ENCODE data around the gene DENR. TPM values are rescaled to one million over a fixed set of nuclear protein-coding genes. Genes with fewer than 3 reads are reported as not detected.

Gene DENR
- total RNA-seq, 2 donors from 2014 or later, result 25.4 to 26.4 TPM

DNA sequence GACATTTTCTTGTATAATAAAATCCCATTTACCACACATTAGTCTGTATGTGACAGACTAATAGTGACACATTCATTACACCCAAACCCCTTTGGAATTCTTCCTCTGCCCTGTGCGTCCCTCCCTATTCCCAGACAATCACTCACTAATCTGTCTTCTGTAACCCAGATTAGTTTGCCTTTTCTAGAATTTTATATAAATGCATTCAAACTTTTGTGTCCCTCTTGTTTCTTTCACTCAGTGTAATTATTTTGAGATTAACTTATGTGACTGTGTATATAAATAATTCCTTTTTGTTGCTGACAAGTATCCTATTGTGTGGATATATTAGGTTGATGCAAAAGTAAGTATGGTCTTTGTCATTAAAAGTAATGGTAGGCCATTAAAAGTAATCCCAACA, 55.0 kb downstream of the DENR start:
- TF ChIP-seq POLR2A (IDR thresholded peaks at IDR 0.05), result no peak
- no peak for TF ChIP-seq CTCF (IDR thresholded peaks at IDR 0.05)
- no peak for ATAC-seq
- Histone ChIP-seq H3K4me3 (no peak overlapping the region), H3K9me3 (no peaks in the 10 kb centered on the region), H3K27me3 (no peaks in the 10 kb centered on the region), H3K4me1 (peaks cover 15% of the 10 kb centered on the region), H3K36me3 (replicated peaks in 1 of 2; ENCODE audit: insufficient read depth in 1 of 2, low read depth in 2 of 2) (no peaks in the 10 kb centered on the region), H3K27ac (no peak overlapping the region)
- intact Hi-C loops (cut with DNase I), result no loop called here
- WGBS, 2 donors, result 63 to 65% methylated on average over 1 of the region's 1 CpG
- DNase-seq, result no peak

DNA sequence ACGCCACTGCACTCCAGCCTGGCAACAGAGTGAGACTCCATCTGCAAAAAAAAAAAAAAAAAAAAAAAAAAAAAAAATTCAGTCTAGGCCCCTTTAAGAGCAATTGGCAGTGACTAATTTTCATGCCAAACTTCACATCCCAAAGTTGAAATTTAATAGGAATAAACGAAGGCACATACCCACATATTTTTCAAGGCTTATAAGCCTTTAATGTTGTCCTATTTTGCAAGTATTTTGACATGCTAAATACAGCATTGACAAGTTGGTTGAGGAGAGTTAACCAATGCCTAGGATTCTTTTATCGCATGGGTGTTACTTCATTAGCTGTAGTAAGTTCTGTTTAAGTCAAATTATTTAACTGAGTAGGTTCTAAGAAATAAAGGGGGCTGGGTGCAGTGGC, 59.2 kb downstream of the DENR start:
- Histone ChIP-seq H3K4me1 (no peaks in the 10 kb centered on the region), H3K36me3 (replicated peaks in 1 of 2; ENCODE audit: insufficient read depth in 1 of 2, low read depth in 2 of 2) (no peaks in the 10 kb centered on the region), H3K27ac (peak overlapping the region in 1 of 4 donors; percentile 22), H3K4me3 (no peak overlapping the region), H3K9me3 (no peaks in the 10 kb centered on the region), H3K27me3 (no peaks in the 10 kb centered on the region)
- peak; percentile 18 for ATAC-seq
- no peak for DNase-seq
- TF ChIP-seq CTCF (IDR thresholded peaks at IDR 0.05) (no peak), POLR2A (IDR thresholded peaks at IDR 0.05) (no peak)
- WGBS, 2 donors, result 36 to 38% methylated on average over 3 of the region's 3 CpGs
- intact Hi-C loops (cut with DNase I), result no loop called here

DNA sequence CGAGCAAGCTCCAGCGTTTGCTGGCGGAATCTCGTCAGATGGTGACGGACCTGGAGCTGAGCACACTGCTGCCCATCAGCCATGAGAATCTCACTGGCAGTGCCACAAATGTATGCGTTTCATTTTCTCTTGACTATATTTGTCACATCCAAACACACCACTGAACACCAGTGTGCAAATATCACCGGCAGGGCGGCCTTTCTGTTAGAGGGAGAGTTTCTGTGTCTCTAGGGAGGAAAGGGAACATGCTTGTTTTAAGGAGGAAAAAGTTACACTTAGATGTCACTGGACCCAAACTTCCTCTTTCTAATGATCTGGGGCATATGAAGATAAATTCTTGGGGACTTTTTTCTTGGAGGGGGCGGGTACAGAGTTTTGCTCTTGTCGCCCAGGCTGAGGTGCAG, 60.7 kb downstream of the DENR start:
- 69 to 74% methylated on average over 10 of the region's 10 CpGs for WGBS, 2 donors
- ATAC-seq, result no peak
- Histone ChIP-seq H3K27ac (no peak overlapping the region), H3K4me1 (no peaks in the 10 kb centered on the region), H3K9me3 (no peaks in the 10 kb centered on the region), H3K36me3 (replicated peaks in 1 of 2; ENCODE audit: insufficient read depth in 1 of 2, low read depth in 2 of 2) (no peaks in the 10 kb centered on the region), H3K4me3 (no peak overlapping the region), H3K27me3 (no peaks in the 10 kb centered on the region)
- intact Hi-C loops (cut with DNase I), result no loop called here
- TF ChIP-seq CTCF (IDR thresholded peaks at IDR 0.05) (no peak), POLR2A (IDR thresholded peaks at IDR 0.05) (no peak)
- no peak for DNase-seq

DNA sequence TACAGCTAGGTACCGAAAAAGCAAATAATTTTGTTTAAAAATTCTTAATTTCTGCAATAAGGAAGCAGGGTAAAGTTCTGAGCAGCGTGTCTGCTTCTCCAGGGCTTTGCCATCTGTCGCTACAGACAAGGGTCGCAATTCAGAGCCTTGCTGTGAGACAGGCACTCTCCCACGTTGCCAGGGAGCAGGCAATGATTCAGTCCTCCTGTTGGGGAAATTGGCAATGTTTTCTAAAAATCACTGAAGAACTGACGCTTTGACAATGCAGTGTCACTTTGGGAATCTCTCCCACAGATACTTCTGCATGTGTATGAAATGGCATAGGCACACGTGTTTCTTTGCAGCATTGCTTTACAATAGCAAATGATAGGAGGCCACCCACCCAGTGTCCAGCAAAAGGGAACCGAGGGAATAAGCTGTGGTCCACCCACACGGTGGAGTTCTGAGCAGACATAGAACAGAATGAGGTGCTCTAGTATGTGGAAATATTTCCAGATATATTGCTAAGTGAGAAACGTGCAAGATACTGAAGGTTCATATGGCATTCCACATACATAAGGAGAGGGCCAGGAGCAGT, 66.7 kb downstream of the DENR start:
- H3K4me1 ChIP-seq, result peaks cover 29% of the 10 kb centered on the region
- ATAC-seq, result no peak

More for the DNA sequence above, 66.7 kb downstream of the DENR start:
- intact Hi-C loops (cut with DNase I), result no loop called here
- 38 to 53% methylated on average over 10 of the region's 10 CpGs for WGBS, 2 donors
- H3K27me3 ChIP-seq, result no peaks in the 10 kb centered on the region
- H3K36me3 ChIP-seq (replicated peaks in 1 of 2; ENCODE audit: insufficient read depth in 1 of 2, low read depth in 2 of 2), result no peaks in the 10 kb centered on the region
- no peak overlapping the region for H3K4me3 ChIP-seq
- H3K9me3 ChIP-seq, result no peaks in the 10 kb centered on the region
- H3K27ac ChIP-seq, result no peak overlapping the region
- TF ChIP-seq POLR2A (IDR thresholded peaks at IDR 0.05) (no peak), CTCF (IDR thresholded peaks at IDR 0.05) (no peak)
- peak in 1 of 4 donors; percentile 39 for DNase-seq

Data from body of pancreas (tissue), 4 donors.